HCT116 (cell line): Measurements from ENCODE around the gene CACNA2D3. TPM values are rescaled to one million over a fixed set of nuclear protein-coding genes. Genes with fewer than 3 reads are reported as not detected.

ENCODE experiments used
- ATAC-seq: fragments of 200-7000 bp; cut with Tn5 transposase; 2 replicates; pipeline ENCODE4 v1.9.1; 2020; ENCODE audit warnings: mild to moderate bottlenecking, moderate library complexity
- BruUV-seq: library from RNA; stranded (reverse); fragments of 400-500 nt; replicated peaks from 2 replicates; lab custom pipeline; 2021; lab: Mats Ljungman, UMichigan
- CTCF ChIA-PET: fragments of 300-600 bp; sonication (Branson Sonifier 250); formaldehyde crosslinking; loops from one replicate; lab custom pipeline; 2021; ENCODE audit warnings: antibody characterized with exemption; lab: Charles Lee
- POLR2A ChIA-PET: fragments of 300-600, 350-600 bp; sonication (Branson Sonifier 250); formaldehyde crosslinking; loops from one replicate; lab custom pipeline; 2021; ENCODE audit warnings: antibody characterized with exemption; lab: Charles Lee
- RAD21 ChIA-PET, 2 experiments: fragments of 300-600 bp; sonication (Branson Sonifier 250); formaldehyde crosslinking; loops; one replicate each; lab custom pipeline; 2023; ENCODE audit warnings: low total read pairs in 2 of 2; ENCODE audit not compliant: uncharacterized antibody in 2 of 2, unreplicated experiment in 2 of 2, low non-redundant PET in 1 of 2; lab: Charles Lee
- DNase-seq: peaks from one replicate; pipeline ENCODE4 v3.0.0-alpha.2; 2010; ENCODE audit warnings: low read depth, low spot score
- H2AFZ ChIP-seq: fragments of 200-600 bp; shearing (Covaris generic), sonication (generic); 2 replicates; pipeline ENCODE4 v1.6.1; 2017; ENCODE audit warnings: low read depth, mixed run types, mixed read lengths, antibody characterized with exemption, low read length; ENCODE audit not compliant: poor library complexity, severe bottlenecking
- H3K27ac ChIP-seq: 2 replicates; pipeline ENCODE4 v1.5.1; 2012; ENCODE audit warnings: low read depth, low read length
- H3K27me3 ChIP-seq: fragments of 200-600 bp; sonication (generic); 2 replicates; pipeline ENCODE4 v1.6.1; 2016; ENCODE audit warnings: mixed run types, low read length, mixed read lengths; ENCODE audit not compliant: insufficient read depth
- H3K36me3 ChIP-seq, 2 experiments: fragments of 200-500 bp in 1 of 2; fragments of 200-600 bp in 1 of 2; sonication (Bioruptor generic) in 1 of 2; sonication (generic) in 1 of 2; 2 replicates each; pipeline versions ENCODE4 v1.5.1 to v1.6.1; 2014 to 2016; ENCODE audit warnings: low read length in 2 of 2, inconsistent platforms in 1 of 2, mixed read lengths in 1 of 2, mixed run types in 1 of 2; ENCODE audit not compliant: insufficient read depth in 2 of 2, control insufficient read depth in 1 of 2
- H3K4me1 ChIP-seq, 2 experiments: fragments of 200-600 bp in 1 of 2; sonication (generic) in 1 of 2; 2 replicates each; pipeline versions ENCODE4 v1.5.1 to v1.6.1; 2012 to 2017; ENCODE audit warnings: low read length in 2 of 2, inconsistent platforms in 1 of 2, mild to moderate bottlenecking in 1 of 2, mixed read lengths in 1 of 2, mixed run types in 1 of 2, moderate library complexity in 1 of 2; ENCODE audit not compliant: insufficient read depth in 2 of 2, control insufficient read depth in 1 of 2
- H3K4me2 ChIP-seq: fragments of 200-600 bp; sonication (generic); 2 replicates; pipeline ENCODE4 v1.6.1; 2017; ENCODE audit warnings: mixed run types, low read length, mixed read lengths
- H3K4me3 ChIP-seq, 2 experiments: fragments of 200-600 bp in 1 of 2; sonication (generic) in 1 of 2; replicated peaks in 1 of 2; 2 replicates each; pipeline ENCODE4 v1.5.1; 2011 to 2016; ENCODE audit warnings: low read length in 2 of 2, control low read depth in 1 of 2, low read depth in 1 of 2, mild to moderate bottlenecking in 1 of 2, mixed read lengths in 1 of 2, mixed run types in 1 of 2
- H3K79me2 ChIP-seq: fragments of 200-600 bp; sonication (generic); 2 replicates; pipeline ENCODE4 v1.6.1; 2017; ENCODE audit warnings: mild to moderate bottlenecking, mixed run types, low read length, moderate library complexity, mixed read lengths; ENCODE audit not compliant: insufficient read depth
- H3K9ac ChIP-seq: fragments of 200-600 bp; sonication (generic); 2 replicates; pipeline ENCODE4 v1.6.1; 2016; ENCODE audit warnings: low read length, mixed read lengths
- H3K9me2 ChIP-seq: fragments of 200-600 bp; sonication (generic), shearing (Covaris generic); 2 replicates; pipeline ENCODE4 v1.6.1; 2017; ENCODE audit warnings: mixed run types, mild to moderate bottlenecking, moderate library complexity; ENCODE audit not compliant: insufficient read depth
- H3K9me3 ChIP-seq, 2 experiments: fragments of 200-500 bp in 1 of 2; fragments of 200-600 bp in 1 of 2; sonication (Bioruptor generic) in 1 of 2; sonication (generic) in 1 of 2; 2 replicates each; pipeline ENCODE4 v1.6.1; 2014 to 2017; ENCODE audit warnings: low read length in 2 of 2, mixed read lengths in 2 of 2, inconsistent platforms in 1 of 2, low read depth in 1 of 2, mild to moderate bottlenecking in 1 of 2, mixed run types in 1 of 2, moderate library complexity in 1 of 2; ENCODE audit not compliant: control insufficient read depth in 1 of 2, insufficient read depth in 1 of 2
- H4K20me1 ChIP-seq: fragments of 200-600 bp; sonication (generic), shearing (Covaris generic); 2 replicates; pipeline ENCODE4 v1.6.1; 2017; ENCODE audit warnings: mixed run types, mild to moderate bottlenecking, moderate library complexity; ENCODE audit not compliant: insufficient read depth
- CBX3 ChIP-seq: IDR thresholded peaks from 2 replicates; pipeline ENCODE4 v1.6.1; 2012; ENCODE audit warnings: low read depth
- CEBPB ChIP-seq: IDR thresholded peaks from 2 replicates; pipeline ENCODE4 v1.6.1; 2012; ENCODE audit warnings: low read depth
- ELF1 ChIP-seq: IDR thresholded peaks from 2 replicates; pipeline ENCODE4 v1.6.1; 2012; ENCODE audit warnings: low read depth, borderline replicate concordance
- EZH2phosphoT487 ChIP-seq: fragments of 200-600 bp; IDR thresholded peaks from 2 replicates; pipeline ENCODE4 v1.6.1; 2018; ENCODE audit warnings: antibody characterized with exemption, borderline replicate concordance
- FOSL1 ChIP-seq: IDR thresholded peaks from 2 replicates; pipeline ENCODE4 v1.6.1; 2012; ENCODE audit warnings: low read depth
- JUND ChIP-seq: IDR thresholded peaks from 2 replicates; pipeline ENCODE4 v1.6.1; 2012
- POLR2A ChIP-seq: IDR thresholded peaks from 2 replicates; pipeline ENCODE4 v1.7.0; 2011; ENCODE audit warnings: borderline replicate concordance; ENCODE audit not compliant: insufficient read depth, insufficient read length; ENCODE audit errors: extremely low read depth
- POLR2AphosphoS5 ChIP-seq: IDR thresholded peaks from 2 replicates; pipeline ENCODE4 v1.6.1; 2011; ENCODE audit warnings: mild to moderate bottlenecking, low read depth, low read length, moderate library complexity
- RAD21 ChIP-seq: IDR thresholded peaks from 2 replicates; pipeline ENCODE4 v1.6.1; 2012; ENCODE audit warnings: low read depth, mild to moderate bottlenecking
- SIN3A ChIP-seq: IDR thresholded peaks from 2 replicates; pipeline ENCODE4 v1.6.1; 2012; ENCODE audit warnings: low read depth
- SP1 ChIP-seq: IDR thresholded peaks from 2 replicates; pipeline ENCODE4 v1.6.1; 2012; ENCODE audit warnings: low read depth
- SRF ChIP-seq: IDR thresholded peaks from 2 replicates; pipeline ENCODE4 v1.6.1; 2012; ENCODE audit warnings: low read depth
- TCF7L2 ChIP-seq: IDR thresholded peaks from 2 replicates; pipeline ENCODE4 v1.7.0; 2011; ENCODE audit warnings: borderline replicate concordance, inconsistent platforms; ENCODE audit not compliant: insufficient read depth, insufficient read length; ENCODE audit errors: extremely low read depth
- YY1 ChIP-seq: IDR thresholded peaks from 2 replicates; pipeline ENCODE4 v1.6.1; 2011; ENCODE audit warnings: low read length, low read depth, moderate library complexity, mild to moderate bottlenecking; ENCODE audit not compliant: insufficient replicate concordance; ENCODE audit errors: extremely low read depth
- ZFX ChIP-seq: fragments of 450-650 bp; IDR thresholded peaks from 2 replicates; pipeline ENCODE4 v1.6.1; 2017
- ZNF274 ChIP-seq: fragments of 200-500 bp; sonication (Bioruptor generic); IDR thresholded peaks from 2 replicates; pipeline ENCODE4 v1.6.1; 2014; ENCODE audit warnings: mild to moderate bottlenecking, low read depth, low read length, inconsistent platforms
- intact Hi-C: fragments of 100-400 bp; cut with micrococcal nuclease; formaldehyde crosslinking; loops from 2 replicates; pipeline ENCODE4 v1.10.0; 2022
- total RNA-seq: library from RNA; stranded (reverse); gene quantifications from one replicate; pipeline ENCODE4 v1.2.1, GENCODE V29; 2021; ENCODE audit not compliant: unreplicated experiment
- TF ChIP-seq, protein P1 (sequence below): IDR thresholded peaks from 2 replicates; pipeline ENCODE4 v1.6.1; 2011; ENCODE audit warnings: mild to moderate bottlenecking, low read length, moderate library complexity; ENCODE audit not compliant: insufficient replicate concordance; ENCODE audit errors: extremely low read depth
- TF ChIP-seq, protein P2 (sequence below): IDR thresholded peaks from 2 replicates; pipeline ENCODE4 v1.6.1; 2012; ENCODE audit warnings: low read depth
- TF ChIP-seq, protein P3 (sequence below): IDR thresholded peaks from 2 replicates; pipeline ENCODE4 v1.6.1; 2012
- TF ChIP-seq, protein P4 (sequence below): IDR thresholded peaks from 2 replicates; pipeline ENCODE4 v1.6.1; 2012

CACNA2D3 gene
- total RNA-seq, 1 experiment from 2014 or later, result 0.20 TPM

DNA sequence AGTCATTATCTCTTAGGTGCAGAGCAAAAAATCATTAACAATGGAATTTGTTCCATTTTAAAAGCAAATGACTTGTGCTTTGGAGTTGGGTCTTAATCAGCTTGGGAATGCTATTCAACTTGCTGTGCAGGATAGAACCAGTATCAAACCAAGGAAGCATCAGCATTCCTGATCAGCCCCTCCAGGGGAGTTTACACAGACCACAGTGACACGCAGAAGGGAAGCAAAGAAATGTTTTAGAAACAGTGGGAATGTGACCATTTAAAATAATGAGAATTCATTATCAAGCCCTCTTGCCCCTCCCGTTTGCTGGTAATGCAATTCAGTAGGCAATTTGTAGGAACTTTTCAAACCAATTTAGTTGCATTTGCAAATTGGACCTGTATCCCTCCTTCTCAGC is 650.4 kb downstream of the CACNA2D3 start:
- no peak overlapping the region for H3K27ac ChIP-seq
- ATAC-seq (no peak), DNase-seq (no peak)
- H2AFZ ChIP-seq, result no peak overlapping the region
- ChIA-PET CTCF (no interaction called here), RAD21 (no interaction called here), POLR2A (no interaction called here)
- H3K4me1 ChIP-seq, result no peaks in the 10 kb centered on the region
- BruUV-seq, result no TSS peak
- no peaks in the 10 kb centered on the region for H4K20me1 ChIP-seq
- no peak overlapping the region for H3K4me3 ChIP-seq
- no peak overlapping the region for H3K4me2 ChIP-seq
- no peaks in the 10 kb centered on the region for H3K27me3 ChIP-seq
- TF ChIP-seq RAD21 (no peak), ZFX (no peak), YY1 (no peak), CEBPB (no peak), ZNF274 (no peak), JUND (no peak), FOSL1 (no peak), EZH2phosphoT487 (no peak), ELF1 (no peak), POLR2A (no peak), TCF7L2 (no peak), CBX3 (no peak), SP1 (no peak), SIN3A (no peak), SRF (no peak), POLR2AphosphoS5 (no peak)
- TF ChIP-seq, protein P1, sequence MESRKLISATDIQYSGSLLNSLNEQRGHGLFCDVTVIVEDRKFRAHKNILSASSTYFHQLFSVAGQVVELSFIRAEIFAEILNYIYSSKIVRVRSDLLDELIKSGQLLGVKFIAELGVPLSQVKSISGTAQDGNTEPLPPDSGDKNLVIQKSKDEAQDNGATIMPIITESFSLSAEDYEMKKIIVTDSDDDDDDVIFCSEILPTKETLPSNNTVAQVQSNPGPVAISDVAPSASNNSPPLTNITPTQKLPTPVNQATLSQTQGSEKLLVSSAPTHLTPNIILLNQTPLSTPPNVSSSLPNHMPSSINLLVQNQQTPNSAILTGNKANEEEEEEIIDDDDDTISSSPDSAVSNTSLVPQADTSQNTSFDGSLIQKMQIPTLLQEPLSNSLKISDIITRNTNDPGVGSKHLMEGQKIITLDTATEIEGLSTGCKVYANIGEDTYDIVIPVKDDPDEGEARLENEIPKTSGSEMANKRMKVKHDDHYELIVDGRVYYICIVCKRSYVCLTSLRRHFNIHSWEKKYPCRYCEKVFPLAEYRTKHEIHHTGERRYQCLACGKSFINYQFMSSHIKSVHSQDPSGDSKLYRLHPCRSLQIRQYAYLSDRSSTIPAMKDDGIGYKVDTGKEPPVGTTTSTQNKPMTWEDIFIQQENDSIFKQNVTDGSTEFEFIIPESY, result no peak
- TF ChIP-seq, protein P2, sequence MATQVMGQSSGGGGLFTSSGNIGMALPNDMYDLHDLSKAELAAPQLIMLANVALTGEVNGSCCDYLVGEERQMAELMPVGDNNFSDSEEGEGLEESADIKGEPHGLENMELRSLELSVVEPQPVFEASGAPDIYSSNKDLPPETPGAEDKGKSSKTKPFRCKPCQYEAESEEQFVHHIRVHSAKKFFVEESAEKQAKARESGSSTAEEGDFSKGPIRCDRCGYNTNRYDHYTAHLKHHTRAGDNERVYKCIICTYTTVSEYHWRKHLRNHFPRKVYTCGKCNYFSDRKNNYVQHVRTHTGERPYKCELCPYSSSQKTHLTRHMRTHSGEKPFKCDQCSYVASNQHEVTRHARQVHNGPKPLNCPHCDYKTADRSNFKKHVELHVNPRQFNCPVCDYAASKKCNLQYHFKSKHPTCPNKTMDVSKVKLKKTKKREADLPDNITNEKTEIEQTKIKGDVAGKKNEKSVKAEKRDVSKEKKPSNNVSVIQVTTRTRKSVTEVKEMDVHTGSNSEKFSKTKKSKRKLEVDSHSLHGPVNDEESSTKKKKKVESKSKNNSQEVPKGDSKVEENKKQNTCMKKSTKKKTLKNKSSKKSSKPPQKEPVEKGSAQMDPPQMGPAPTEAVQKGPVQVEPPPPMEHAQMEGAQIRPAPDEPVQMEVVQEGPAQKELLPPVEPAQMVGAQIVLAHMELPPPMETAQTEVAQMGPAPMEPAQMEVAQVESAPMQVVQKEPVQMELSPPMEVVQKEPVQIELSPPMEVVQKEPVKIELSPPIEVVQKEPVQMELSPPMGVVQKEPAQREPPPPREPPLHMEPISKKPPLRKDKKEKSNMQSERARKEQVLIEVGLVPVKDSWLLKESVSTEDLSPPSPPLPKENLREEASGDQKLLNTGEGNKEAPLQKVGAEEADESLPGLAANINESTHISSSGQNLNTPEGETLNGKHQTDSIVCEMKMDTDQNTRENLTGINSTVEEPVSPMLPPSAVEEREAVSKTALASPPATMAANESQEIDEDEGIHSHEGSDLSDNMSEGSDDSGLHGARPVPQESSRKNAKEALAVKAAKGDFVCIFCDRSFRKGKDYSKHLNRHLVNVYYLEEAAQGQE, result no peak
- TF ChIP-seq, protein P3, sequence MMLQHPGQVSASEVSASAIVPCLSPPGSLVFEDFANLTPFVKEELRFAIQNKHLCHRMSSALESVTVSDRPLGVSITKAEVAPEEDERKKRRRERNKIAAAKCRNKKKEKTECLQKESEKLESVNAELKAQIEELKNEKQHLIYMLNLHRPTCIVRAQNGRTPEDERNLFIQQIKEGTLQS, result no peak
- TF ChIP-seq, protein P4, sequence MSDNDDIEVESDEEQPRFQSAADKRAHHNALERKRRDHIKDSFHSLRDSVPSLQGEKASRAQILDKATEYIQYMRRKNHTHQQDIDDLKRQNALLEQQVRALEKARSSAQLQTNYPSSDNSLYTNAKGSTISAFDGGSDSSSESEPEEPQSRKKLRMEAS, result no peak
- H3K36me3 ChIP-seq, result no peaks in the 10 kb centered on the region
- no peaks in the 10 kb centered on the region; a peak in 1 of 4 replicates for H3K9me3 ChIP-seq
- no peak overlapping the region for H3K9ac ChIP-seq
- H3K9me2 ChIP-seq, result no peaks in the 10 kb centered on the region
- intact Hi-C loops, result no loop called here
- H3K79me2 ChIP-seq, result no peaks in the 10 kb centered on the region
